ENCODE results near the gene SOWAHB.

Gene SOWAHB

DNA sequence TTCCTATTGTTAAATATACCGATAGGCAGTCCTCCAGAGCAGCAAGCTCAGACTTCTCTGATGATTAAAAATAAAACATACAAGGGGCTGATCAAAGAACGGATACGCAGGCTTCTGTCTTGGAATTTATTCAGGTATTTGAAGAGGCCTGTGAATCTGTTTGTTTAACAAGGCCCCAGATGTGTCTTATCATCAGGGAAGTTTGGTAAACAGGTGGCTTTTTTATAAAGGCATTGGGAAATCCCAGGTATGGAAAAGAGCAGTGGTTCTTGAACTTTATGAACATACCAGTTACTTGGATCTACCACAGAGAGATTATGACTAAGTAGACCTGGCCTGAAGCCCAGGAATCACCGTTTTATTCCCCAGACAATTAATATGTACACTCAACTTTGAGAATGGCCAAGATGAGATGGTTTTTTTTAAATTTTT lies 47.9 kb downstream of the SOWAHB start:
- no peak for DNase-seq
